OCI-LY1 (cell line): Measurements from ENCODE around the gene STARD7.

Experiments used
- H2AFZ ChIP-seq: fragments of 200-600 bp; sonication (generic), shearing (Covaris generic); 2 replicates; pipeline ENCODE4 v1.6.0; 2014; ENCODE audit warnings: antibody characterized with exemption, mild to moderate bottlenecking, low read length
- H3F3A ChIP-seq: fragments of 200-600 bp; sonication (generic), shearing (Covaris generic); 2 replicates; pipeline ENCODE4 v1.6.0; 2014; ENCODE audit warnings: mild to moderate bottlenecking, antibody characterized with exemption, low read length, moderate library complexity; ENCODE audit not compliant: insufficient read depth
- H3K27ac ChIP-seq: fragments of 200-600 bp; sonication (generic); 2 replicates; pipeline ENCODE4 v1.5.1; 2014; ENCODE audit warnings: low read length, mixed run types, mild to moderate bottlenecking, low read depth; ENCODE audit not compliant: poor library complexity, severe bottlenecking
- H3K27me3 ChIP-seq: fragments of 200-600 bp; sonication (generic); 2 replicates; pipeline ENCODE4 v1.6.0; 2014; ENCODE audit warnings: antibody characterized with exemption, mild to moderate bottlenecking, low read length, moderate library complexity; ENCODE audit not compliant: insufficient read depth
- H3K36me3 ChIP-seq: fragments of 200-600 bp; sonication (generic); 2 replicates; pipeline ENCODE4 v1.6.1; 2014; ENCODE audit warnings: mild to moderate bottlenecking, antibody characterized with exemption, low read length, moderate library complexity, mixed read lengths; ENCODE audit not compliant: insufficient read depth
- H3K4me1 ChIP-seq: fragments of 200-600 bp; sonication (generic); 2 replicates; pipeline ENCODE4 v1.5.1; 2014; ENCODE audit warnings: mild to moderate bottlenecking, low read length, moderate library complexity; ENCODE audit not compliant: insufficient read depth, severe bottlenecking
- H3K4me2 ChIP-seq: fragments of 200-600 bp; sonication (generic), shearing (Covaris generic); 2 replicates; pipeline ENCODE4 v1.6.1; 2014; ENCODE audit warnings: low read length
- H3K4me3 ChIP-seq: fragments of 200-600 bp; sonication (generic); 2 replicates; pipeline ENCODE4 v1.5.1; 2014; ENCODE audit warnings: low read length, low read depth, mild to moderate bottlenecking, mixed read lengths; ENCODE audit not compliant: poor library complexity, severe bottlenecking
- H3K79me2 ChIP-seq: fragments of 200-600 bp; shearing (Covaris generic); 2 replicates; pipeline ENCODE4 v1.6.1; 2016; ENCODE audit warnings: mixed run types, low read length, mixed read lengths; ENCODE audit not compliant: insufficient read depth
- H3K9ac ChIP-seq: fragments of 200-600 bp; sonication (generic), shearing (Covaris generic); 2 replicates; pipeline ENCODE4 v1.6.1; 2014; ENCODE audit warnings: mild to moderate bottlenecking, low read length, mixed read lengths
- H3K9me2 ChIP-seq: fragments of 200-600 bp; sonication (generic), shearing (Covaris generic); 2 replicates; pipeline ENCODE4 v1.6.1; 2014; ENCODE audit warnings: low read depth, mild to moderate bottlenecking, low read length, mixed read lengths
- H3K9me3 ChIP-seq: fragments of 200-600 bp; shearing (Covaris generic); 2 replicates; pipeline ENCODE4 v1.6.1; 2014; ENCODE audit warnings: low read length, mixed read lengths
- H4K20me1 ChIP-seq: fragments of 200-600 bp; sonication (generic), shearing (Covaris generic); 2 replicates; pipeline ENCODE4 v1.6.0; 2016; ENCODE audit warnings: mild to moderate bottlenecking, low read length; ENCODE audit not compliant: insufficient read depth
- CTCF ChIP-seq: fragments of 200-600 bp; sonication (generic), shearing (Covaris generic); IDR thresholded peaks from 2 replicates; pipeline ENCODE4 v1.5.1; 2017; ENCODE audit warnings: mild to moderate bottlenecking, antibody characterized with exemption, low read length, moderate library complexity, mixed read lengths
- EZH2 ChIP-seq: fragments of 200-600 bp; sonication (generic), shearing (Covaris generic); IDR thresholded peaks from 2 replicates; pipeline ENCODE4 v1.8.0; 2017; ENCODE audit warnings: borderline replicate concordance, mixed run types, mild to moderate bottlenecking, antibody characterized with exemption, low read length, moderate library complexity, mixed read lengths

The STARD7 gene

GRCh38 chr2:96175951-96176350, 32.7 kb downstream of the STARD7 start:
- Histone ChIP-seq H2AFZ (no peak overlapping the region), H3K4me1 (no peaks in the 10 kb centered on the region), H3K27me3 (no peaks in the 10 kb centered on the region), H3K4me3 (no peak overlapping the region), H4K20me1 (no peaks in the 10 kb centered on the region), H3K9me2 (no peaks in the 10 kb centered on the region), H3K9ac (no peak overlapping the region), H3K36me3 (no peaks in the 10 kb centered on the region), H3K79me2 (no peaks in the 10 kb centered on the region), H3F3A (0 out of 2 replicates have a peak, but pooled peaks cover 8% of the 10 kb centered on the region), H3K27ac (no peak overlapping the region), H3K9me3 (no peaks in the 10 kb centered on the region), H3K4me2 (no peak overlapping the region)
- no peak for TF ChIP-seq CTCF
- TF ChIP-seq EZH2, result no peak

- H3K4me3 ChIP-seq, result no peak overlapping the region
- no peaks in the 10 kb centered on the region; the same call in 1 of the 2 replicates for H3K36me3 ChIP-seq
- H2AFZ ChIP-seq, result no peak overlapping the region
- peaks cover 3% of the 10 kb centered on the region for H3K9me3 ChIP-seq
- H3F3A ChIP-seq, result 0 out of 2 replicates have a peak, but pooled peaks cover 3% of the 10 kb centered on the region
- no peaks in the 10 kb centered on the region for H3K27me3 ChIP-seq
- TF ChIP-seq EZH2, result no peak
- TF ChIP-seq CTCF, result peak; percentile 96
- no peak overlapping the region for H3K9ac ChIP-seq
- H3K4me1 ChIP-seq, result no peaks in the 10 kb centered on the region
- no peak overlapping the region for H3K27ac ChIP-seq
- no peaks in the 10 kb centered on the region for H3K79me2 ChIP-seq
- H3K9me2 ChIP-seq, result no peaks in the 10 kb centered on the region
- H4K20me1 ChIP-seq, result no peaks in the 10 kb centered on the region
- no peak overlapping the region for H3K4me2 ChIP-seq
These were observed 34.1 kb downstream of the STARD7 start for GRCh38 chr2:96174251-96175144.

- H3K4me1 ChIP-seq, result no peaks in the 10 kb centered on the region
- H3K27ac ChIP-seq, result no peak overlapping the region
- no peak overlapping the region for H3K9ac ChIP-seq
- peaks cover 3% of the 10 kb centered on the region for H3K9me3 ChIP-seq
- no peak overlapping the region for H2AFZ ChIP-seq
- H3K36me3 ChIP-seq, result no peaks in the 10 kb centered on the region; the same call in 1 of the 2 replicates
- H3K9me2 ChIP-seq, result no peaks in the 10 kb centered on the region
- no peak overlapping the region for H3K4me3 ChIP-seq
- no peaks in the 10 kb centered on the region for H3K27me3 ChIP-seq
- H4K20me1 ChIP-seq, result no peaks in the 10 kb centered on the region
- H3F3A ChIP-seq, result no peaks in the 10 kb centered on the region
- H3K4me2 ChIP-seq, result no peak overlapping the region
- no peak for TF ChIP-seq EZH2
- no peak for TF ChIP-seq CTCF
- no peaks in the 10 kb centered on the region for H3K79me2 ChIP-seq
These were observed 36.8 kb downstream of the STARD7 start for GRCh38 chr2:96171831-96172230.
